Urothelium cell line (cell line): ENCODE data around the gene NUDT13.
"Not testable (repeated sequence)": the region's sequence is repeated elsewhere in the genome, so short reads cannot be mapped to it uniquely, and the experiment has no call there.

Source experiments
- DNase-seq: peaks from one replicate; pipeline ENCODE4 v3.0.0; 2011; ENCODE audit warnings: low spot score, mixed read lengths
- FAIRE-seq: peaks from 2 replicates; lab custom pipeline; 2011; peaks lifted over from hg19 to GRCh38; lab: Jason Lieb, UNC

The NUDT13 gene

GRCh38 chr10:73097305-73097670 is 13.0 kb upstream of the NUDT13 start:
- FAIRE-seq: no peak
- DNase-seq: no peak

GRCh38 chr10:73099141-73099540 is 11.1 kb upstream of the NUDT13 start:
- DNase-seq (no peak), FAIRE-seq (no peak)

GRCh38 chr10:73106301-73106700 is 4.0 kb upstream of the NUDT13 start:
- DNase-seq: no peak
- FAIRE-seq: no peak

- not testable (repeated sequence) for DNase-seq, FAIRE-seq
These were observed 1.0 kb upstream of the NUDT13 start for GRCh38 chr10:73109248-73109652.

- DNase-seq, FAIRE-seq: not testable (repeated sequence)
These were observed 1.8 kb downstream of the NUDT13 start for GRCh38 chr10:73112032-73112431.

- DNase-seq (no peak), FAIRE-seq (no peak)
These were observed 3.3 kb downstream of the NUDT13 start for GRCh38 chr10:73113551-73113950.

GRCh38 chr10:73116017-73116416 is 5.8 kb downstream of the NUDT13 start:
- FAIRE-seq: no peak
- DNase-seq: no peak

- DNase-seq: peak; percentile 44
- no peak for FAIRE-seq
These were observed 7.9 kb downstream of the NUDT13 start for GRCh38 chr10:73117976-73118743.

- FAIRE-seq: no peak
- no peak for DNase-seq
These were observed 9.2 kb downstream of the NUDT13 start for GRCh38 chr10:73119457-73119856.

- no peak for DNase-seq
- no peak for FAIRE-seq
These were observed 9.7 kb downstream of the NUDT13 start for GRCh38 chr10:73119952-73120351.

- FAIRE-seq (no peak), DNase-seq (no peak)
These were observed 16.1 kb downstream of the NUDT13 start for GRCh38 chr10:73126343-73126742.

- no peak for FAIRE-seq
- DNase-seq: no peak
These were observed 21.0 kb downstream of the NUDT13 start for GRCh38 chr10:73131301-73131700.

GRCh38 chr10:73131913-73132686 is 21.8 kb downstream of the NUDT13 start:
- FAIRE-seq (no peak), DNase-seq (no peak)

- DNase-seq: no peak
- FAIRE-seq: no peak
These were observed 24.5 kb downstream of the NUDT13 start for GRCh38 chr10:73134727-73135126.

- no peak for DNase-seq
- no peak for FAIRE-seq
These were observed 26.4 kb downstream of the NUDT13 start for GRCh38 chr10:73136627-73137026.

- DNase-seq: no peak
- FAIRE-seq: no peak
These were observed 29.0 kb downstream of the NUDT13 start for GRCh38 chr10:73139251-73139650.

- DNase-seq (no peak), FAIRE-seq (peak; percentile 13)
These were observed 31.3 kb downstream of the NUDT13 start for GRCh38 chr10:73141603-73142002.

- not testable (repeated sequence) for DNase-seq, FAIRE-seq
These were observed 40.6 kb downstream of the NUDT13 start for GRCh38 chr10:73150633-73151413.

GRCh38 chr10:73152009-73152408 is 41.8 kb downstream of the NUDT13 start:
- DNase-seq (no peak), FAIRE-seq (no peak)

- DNase-seq: no peak
These were observed 45.8 kb downstream of the NUDT13 start for GRCh38 chr10:73156054-73156453.

GRCh38 chr10:73159038-73159648 is 48.9 kb downstream of the NUDT13 start:
- DNase-seq: peak; percentile 49
- FAIRE-seq: no peak

More at GRCh38 chr10:73156054-73156453, 45.8 kb downstream of the NUDT13 start:
- no peak for FAIRE-seq
